IPS-18a (cell line): ENCODE measurements around the gene LMOD3.

Source experiments
- H3K27ac ChIP-seq: one replicate; pipeline ENCODE4 v1.5.1; 2013; ENCODE audit warnings: low read length
- H3K27me3 ChIP-seq: one replicate; pipeline ENCODE4 v1.6.1; 2013; ENCODE audit warnings: mild to moderate bottlenecking, low read length; ENCODE audit not compliant: control insufficient read depth, insufficient read depth
- H3K36me3 ChIP-seq: one replicate; pipeline ENCODE4 v1.6.1; 2013; ENCODE audit warnings: low read depth, low read length; ENCODE audit not compliant: control insufficient read depth
- H3K4me1 ChIP-seq: one replicate; pipeline ENCODE4 v1.6.1; 2013; ENCODE audit warnings: low read depth, low read length; ENCODE audit not compliant: control insufficient read depth
- H3K4me3 ChIP-seq: one replicate; pipeline ENCODE4 v1.5.1; 2013; ENCODE audit warnings: low read length
- H3K9ac ChIP-seq: one replicate; pipeline ENCODE4 v1.6.1; 2013; ENCODE audit warnings: mild to moderate bottlenecking, low read length, moderate library complexity
- H3K9me3 ChIP-seq: one replicate; pipeline ENCODE4 v1.6.1; 2013; ENCODE audit warnings: low read depth, low read length; ENCODE audit not compliant: control insufficient read depth

Gene LMOD3

GRCh38 chr3:69122403-69122802 is at the start of gene LMOD3:
Gene LMOD3, minus strand, starts transcription at chr3:69122595. Its CDS starts 209 bp downstream, at chr3:69122386.
- H3K4me1 ChIP-seq: no peaks in the 10 kb centered on the region
- H3K36me3 ChIP-seq: no peaks in the 10 kb centered on the region
- H3K27ac ChIP-seq: no peak within 1 kb of the TSS
- no peaks in the 10 kb centered on the region for H3K27me3 ChIP-seq
- H3K9ac ChIP-seq: no peak within 1 kb of the TSS
- H3K4me3 ChIP-seq: no peak within 1 kb of the TSS
- no peaks in the 10 kb centered on the region for H3K9me3 ChIP-seq

DNA sequence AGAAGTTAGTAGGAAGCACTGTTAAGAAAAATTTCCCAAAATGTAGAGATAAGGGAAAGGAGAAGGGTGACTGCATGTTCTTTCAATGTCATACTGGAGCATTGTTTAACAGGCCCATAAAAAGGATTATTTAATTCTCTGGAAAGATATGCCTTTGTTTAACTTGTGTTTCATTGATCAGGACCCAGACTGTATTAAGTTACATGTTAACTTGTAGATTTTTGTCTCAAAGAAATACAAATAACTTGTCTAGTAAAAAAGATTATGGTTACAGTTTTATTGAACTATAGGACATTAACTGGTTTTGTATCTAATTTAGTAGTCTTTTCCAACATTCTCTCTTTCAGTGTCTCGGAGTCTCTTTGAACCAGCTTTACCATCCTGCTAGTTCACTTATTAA is 49.7 kb upstream of the LMOD3 start:
- Histone ChIP-seq H3K4me3 (no peak overlapping the region), H3K27me3 (no peaks in the 10 kb centered on the region), H3K27ac (no peak overlapping the region), H3K9ac (no peak overlapping the region), H3K36me3 (peaks cover 3% of the 10 kb centered on the region), H3K4me1 (no peaks in the 10 kb centered on the region), H3K9me3 (no peaks in the 10 kb centered on the region)

DNA sequence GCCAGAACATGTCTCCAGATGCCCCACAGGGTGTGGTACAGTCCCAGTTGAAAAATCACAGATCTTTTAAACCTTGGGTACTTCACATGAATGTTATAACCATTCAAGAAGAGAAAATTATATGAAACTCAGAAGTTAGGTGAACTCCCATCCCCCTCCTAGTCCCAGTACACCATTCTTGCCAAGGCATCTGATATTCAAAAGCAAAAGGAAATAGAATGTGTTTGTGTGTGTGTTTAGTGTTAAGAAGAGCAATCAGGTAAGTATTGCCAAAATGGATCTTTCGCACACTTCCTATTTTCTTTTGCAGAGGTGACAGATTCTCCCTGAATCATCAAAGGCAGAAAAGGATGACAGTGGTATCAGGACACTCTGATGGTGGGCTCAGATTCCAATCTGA is 44.1 kb upstream of the LMOD3 start:
- H3K9me3 ChIP-seq: no peaks in the 10 kb centered on the region
- no peaks in the 10 kb centered on the region for H3K4me1 ChIP-seq
- peaks cover 3% of the 10 kb centered on the region for H3K36me3 ChIP-seq
- H3K27ac ChIP-seq: no peak overlapping the region
- no peak overlapping the region for H3K4me3 ChIP-seq
- no peak overlapping the region for H3K9ac ChIP-seq
- H3K27me3 ChIP-seq: no peaks in the 10 kb centered on the region

DNA sequence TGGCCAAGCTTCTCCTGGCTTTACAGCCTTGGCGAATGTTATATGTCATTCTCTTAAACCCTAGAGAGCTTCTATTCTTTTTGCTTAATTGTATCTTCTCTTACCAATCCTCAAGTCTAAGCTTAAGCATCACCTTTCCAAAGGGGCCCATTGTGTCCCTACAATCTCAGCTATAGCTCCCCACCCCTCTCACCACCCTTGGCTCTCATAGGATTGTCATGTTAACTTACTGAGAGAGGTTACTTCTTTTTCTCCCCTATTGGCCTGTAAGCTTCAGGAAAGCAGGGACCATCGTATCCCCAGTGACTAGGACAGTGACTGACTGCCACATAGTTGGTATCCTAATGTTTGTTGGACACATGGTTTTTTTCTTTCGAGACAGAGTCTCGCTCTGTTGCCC is 43.3 kb upstream of the LMOD3 start:
- H3K27ac ChIP-seq: no peak overlapping the region
- no peaks in the 10 kb centered on the region for H3K9me3 ChIP-seq
- H3K27me3 ChIP-seq: no peaks in the 10 kb centered on the region
- H3K36me3 ChIP-seq: no peaks in the 10 kb centered on the region
- H3K4me3 ChIP-seq: no peak overlapping the region
- no peak overlapping the region for H3K9ac ChIP-seq
- no peaks in the 10 kb centered on the region for H3K4me1 ChIP-seq

- Histone ChIP-seq H3K4me1 (no peaks in the 10 kb centered on the region), H3K36me3 (no peaks in the 10 kb centered on the region), H3K27me3 (no peaks in the 10 kb centered on the region), H3K9me3 (no peaks in the 10 kb centered on the region), H3K27ac (no peak overlapping the region), H3K4me3 (no peak overlapping the region), H3K9ac (no peak overlapping the region)
Measured at GRCh38 chr3:69164296-69164695, 41.9 kb upstream of the LMOD3 start.

- Histone ChIP-seq H3K9ac (no peak overlapping the region), H3K4me1 (no peaks in the 10 kb centered on the region), H3K27me3 (no peaks in the 10 kb centered on the region), H3K9me3 (no peaks in the 10 kb centered on the region), H3K4me3 (no peak overlapping the region), H3K27ac (no peak overlapping the region), H3K36me3 (no peaks in the 10 kb centered on the region)
Measured at GRCh38 chr3:69162308-69162980, 40.0 kb upstream of the LMOD3 start.

- H3K27ac ChIP-seq: no peak overlapping the region
- no peak overlapping the region for H3K4me3 ChIP-seq
- no peaks in the 10 kb centered on the region for H3K4me1 ChIP-seq
Measured at GRCh38 chr3:69161587-69162307, 39.4 kb upstream of the LMOD3 start.

DNA sequence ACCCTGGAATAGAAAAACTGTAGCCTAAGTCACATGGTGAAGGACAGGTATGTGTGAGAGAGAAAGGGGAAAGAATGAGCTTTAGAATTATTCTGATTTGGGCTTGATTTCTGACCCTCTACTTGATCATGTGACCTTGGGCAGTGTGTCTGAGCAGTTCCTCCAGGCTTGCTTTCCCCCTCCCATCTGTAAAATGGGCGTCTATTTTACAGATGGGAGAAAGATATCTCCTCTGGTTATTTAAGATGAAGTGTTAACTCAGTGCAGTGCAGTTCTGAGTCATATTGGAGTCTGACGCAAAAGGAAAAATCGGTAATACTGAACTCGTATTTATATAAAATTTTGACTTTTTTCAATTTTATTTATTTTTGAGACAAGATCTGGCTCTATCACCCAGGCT is 38.1 kb upstream of the LMOD3 start:
- Histone ChIP-seq H3K27me3 (no peaks in the 10 kb centered on the region), H3K9me3 (no peaks in the 10 kb centered on the region), H3K36me3 (no peaks in the 10 kb centered on the region), H3K9ac (no peak overlapping the region), H3K4me1 (no peaks in the 10 kb centered on the region), H3K27ac (no peak overlapping the region), H3K4me3 (no peak overlapping the region)

More at GRCh38 chr3:69161587-69162307, 39.4 kb upstream of the LMOD3 start:
- H3K36me3 ChIP-seq: no peaks in the 10 kb centered on the region
- no peaks in the 10 kb centered on the region for H3K9me3 ChIP-seq
- H3K9ac ChIP-seq: no peak overlapping the region
- H3K27me3 ChIP-seq: no peaks in the 10 kb centered on the region

GRCh38 chr3:69160107-69160506 is 37.7 kb upstream of the LMOD3 start:
- H3K4me1 ChIP-seq: no peaks in the 10 kb centered on the region
- H3K9me3 ChIP-seq: no peaks in the 10 kb centered on the region
- H3K4me3 ChIP-seq: no peak overlapping the region
- H3K27ac ChIP-seq: no peak overlapping the region
- H3K36me3 ChIP-seq: no peaks in the 10 kb centered on the region
- no peak overlapping the region for H3K9ac ChIP-seq
- no peaks in the 10 kb centered on the region for H3K27me3 ChIP-seq

DNA sequence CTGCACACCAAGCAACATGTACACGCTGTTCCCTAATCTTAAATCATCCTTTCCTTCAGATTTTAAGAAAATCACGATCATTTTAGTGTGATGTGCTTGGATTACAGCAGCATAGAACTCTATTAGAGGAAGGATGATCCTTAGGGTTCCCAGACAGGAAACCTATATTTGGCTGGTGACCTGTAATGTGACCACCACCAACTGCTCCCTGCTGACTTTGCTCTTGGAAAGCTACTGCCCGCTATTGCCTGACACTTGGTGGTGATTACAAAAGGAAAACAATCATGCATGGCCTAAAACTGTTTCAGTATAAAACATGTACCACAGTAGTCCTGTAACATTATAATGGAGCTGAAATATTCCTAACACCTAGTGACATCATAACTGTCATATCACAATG is 27.2 kb upstream of the LMOD3 start:
- Histone ChIP-seq H3K27me3 (peaks cover 7% of the 10 kb centered on the region), H3K36me3 (no peaks in the 10 kb centered on the region), H3K9ac (no peak overlapping the region), H3K4me3 (no peak overlapping the region), H3K4me1 (peaks cover 3% of the 10 kb centered on the region), H3K27ac (no peak overlapping the region), H3K9me3 (no peaks in the 10 kb centered on the region)

- Histone ChIP-seq H3K4me3 (no peak overlapping the region), H3K4me1 (peaks cover 11% of the 10 kb centered on the region), H3K36me3 (no peaks in the 10 kb centered on the region), H3K27me3 (peaks cover 23% of the 10 kb centered on the region), H3K9me3 (no peaks in the 10 kb centered on the region), H3K9ac (no peak overlapping the region), H3K27ac (no peak overlapping the region)
Measured at GRCh38 chr3:69145688-69146087, 23.3 kb upstream of the LMOD3 start.
